T-helper 9 cell (primary cell): ENCODE data around the gene LRRK1.

Experiments
- DNase-seq: peaks from one replicate; pipeline ENCODE4 v3.0.0-alpha.2; 2020

LRRK1 gene

GRCh38 chr15:100940767-100941379, 21.7 kb downstream of the LRRK1 start:
- DNase-seq = no peak

- DNase-seq = no peak
These were observed 22.4 kb downstream of the LRRK1 start for GRCh38 chr15:100941536-100941935.

GRCh38 chr15:100942656-100943425, 23.7 kb downstream of the LRRK1 start:
- DNase-seq = no peak

GRCh38 chr15:100944244-100944895, 25.2 kb downstream of the LRRK1 start:
- DNase-seq = no peak

GRCh38 chr15:100944986-100945385, 25.8 kb downstream of the LRRK1 start:
- DNase-seq = no peak

GRCh38 chr15:100947760-100948429, 28.7 kb downstream of the LRRK1 start:
- DNase-seq = no peak

GRCh38 chr15:100948430-100948762, 29.2 kb downstream of the LRRK1 start:
- no peak for DNase-seq

- no peak for DNase-seq
These were observed 30.5 kb downstream of the LRRK1 start for GRCh38 chr15:100949691-100950090.

- DNase-seq = no peak
These were observed 32.8 kb downstream of the LRRK1 start for GRCh38 chr15:100951965-100952364.

GRCh38 chr15:100952566-100952965, 33.4 kb downstream of the LRRK1 start:
- DNase-seq = no peak

- DNase-seq = no peak
These were observed 39.3 kb downstream of the LRRK1 start for GRCh38 chr15:100958326-100959065.

GRCh38 chr15:100959066-100960050, 40.2 kb downstream of the LRRK1 start:
- DNase-seq = no peak

- no peak for DNase-seq
These were observed 47.8 kb downstream of the LRRK1 start for GRCh38 chr15:100966997-100967396.

GRCh38 chr15:100968050-100968966, 49.2 kb downstream of the LRRK1 start:
- DNase-seq = no peak

- DNase-seq = no peak
These were observed 53.8 kb downstream of the LRRK1 start for GRCh38 chr15:100972975-100973350.

- no peak for DNase-seq
These were observed 54.4 kb downstream of the LRRK1 start for GRCh38 chr15:100973351-100974111.

GRCh38 chr15:100975043-100975442, 55.9 kb downstream of the LRRK1 start:
- DNase-seq = no peak

GRCh38 chr15:100980410-100981046, 61.4 kb downstream of the LRRK1 start:
- no peak for DNase-seq

- no peak for DNase-seq
These were observed 61.9 kb downstream of the LRRK1 start for GRCh38 chr15:100981086-100981485.
